MM.1S (cell line): ENCODE measurements around the gene CNTN5.

Source experiments
- DNase-seq: peaks from one replicate; pipeline ENCODE4 v3.0.0-alpha.2; 2015
- H2AFZ ChIP-seq: fragments of 300-600 bp; sonication (generic); 2 replicates; pipeline ENCODE4 v1.6.0; 2016; ENCODE audit warnings: antibody characterized with exemption, low read length
- H3F3A ChIP-seq: fragments of 300-600 bp; sonication (generic); 2 replicates; pipeline ENCODE4 v1.6.1; 2016; ENCODE audit warnings: mild to moderate bottlenecking, antibody characterized with exemption, low read length, moderate library complexity, mixed read lengths; ENCODE audit not compliant: insufficient read depth
- H3K27ac ChIP-seq: fragments of 300-600 bp; sonication (generic); 2 replicates; pipeline ENCODE4 v1.5.1; 2016; ENCODE audit warnings: mild to moderate bottlenecking, low read length
- H3K27me3 ChIP-seq: fragments of 300-600 bp; sonication (generic); replicated peaks from 2 replicates; pipeline ENCODE4 v1.6.0; 2016; ENCODE audit warnings: low read length; ENCODE audit not compliant: insufficient read depth
- H3K36me3 ChIP-seq: fragments of 300-600 bp; sonication (generic); replicated peaks from 2 replicates; pipeline ENCODE4 v1.6.1; 2016; ENCODE audit warnings: mild to moderate bottlenecking, low read length, mixed read lengths; ENCODE audit not compliant: insufficient read depth
- H3K4me1 ChIP-seq: fragments of 300-600 bp; sonication (generic); 2 replicates; pipeline ENCODE4 v1.6.1; 2016; ENCODE audit warnings: low read length, mixed read lengths
- H3K4me2 ChIP-seq: fragments of 300-600 bp; sonication (generic); 2 replicates; pipeline ENCODE4 v1.6.0; 2016; ENCODE audit warnings: low read depth, low read length
- H3K4me3 ChIP-seq: fragments of 300-600 bp; sonication (generic); 2 replicates; pipeline ENCODE4 v1.5.1; 2016; ENCODE audit warnings: low read length, mixed read lengths
- H3K79me2 ChIP-seq: fragments of 300-600 bp; sonication (generic); 2 replicates; pipeline ENCODE4 v1.6.1; 2016; ENCODE audit warnings: mixed run types, low read length, mixed read lengths
- H3K9ac ChIP-seq: fragments of 300-600 bp; sonication (generic); 2 replicates; pipeline ENCODE4 v1.6.1; 2016; ENCODE audit warnings: low read length, mixed read lengths
- H3K9me2 ChIP-seq: fragments of 300-600 bp; sonication (generic); replicated peaks from 2 replicates; pipeline ENCODE4 v1.6.1; 2016; ENCODE audit warnings: mild to moderate bottlenecking, low read length, mixed read lengths; ENCODE audit not compliant: insufficient read depth
- H3K9me3 ChIP-seq: fragments of 300-600 bp; sonication (generic); replicated peaks from 2 replicates; pipeline ENCODE4 v1.6.1; 2016; ENCODE audit warnings: mild to moderate bottlenecking, low read length, mixed read lengths; ENCODE audit not compliant: insufficient read depth
- H4K20me1 ChIP-seq: fragments of 300-600 bp; sonication (generic); 2 replicates; pipeline ENCODE4 v1.6.1; 2016; ENCODE audit warnings: mild to moderate bottlenecking, low read length, moderate library complexity, mixed read lengths; ENCODE audit not compliant: insufficient read depth
- CTCF ChIP-seq: fragments of 300-600 bp; sonication (generic); IDR thresholded peaks from 2 replicates; pipeline ENCODE4 v1.5.1; 2016; ENCODE audit warnings: antibody characterized with exemption, low read length, mixed read lengths
- EZH2 ChIP-seq: fragments of 300-600 bp; sonication (generic); optimal IDR thresholded peaks from 2 replicates; pipeline ENCODE3; 2017; ENCODE audit warnings: low read depth, mild to moderate bottlenecking, antibody characterized with exemption, low read length, mixed read lengths
- EZH2phosphoT487 ChIP-seq: fragments of 300-600 bp; sonication (generic); IDR thresholded peaks from 2 replicates; pipeline ENCODE4 v1.6.1; 2018; ENCODE audit warnings: antibody characterized with exemption, low read length

CNTN5 gene

GRCh38 chr11:100119176-100119575, 1098.4 kb downstream of the CNTN5 start:
- no peaks in the 10 kb centered on the region for H3K79me2 ChIP-seq
- no peak overlapping the region for H3K27ac ChIP-seq
- no peaks in the 10 kb centered on the region for H3K9me2 ChIP-seq
- no peak overlapping the region for H3K4me3 ChIP-seq
- H3K4me2 ChIP-seq: no peak overlapping the region
- H3K27me3 ChIP-seq: no peaks in the 10 kb centered on the region
- H3K9me3 ChIP-seq: no peaks in the 10 kb centered on the region
- no peaks in the 10 kb centered on the region for H4K20me1 ChIP-seq
- no peaks in the 10 kb centered on the region for H3K4me1 ChIP-seq
- H3K9ac ChIP-seq: no peak overlapping the region
- H3F3A ChIP-seq: no peaks in the 10 kb centered on the region
- no peak for DNase-seq
- no peaks in the 10 kb centered on the region for H3K36me3 ChIP-seq
- H2AFZ ChIP-seq: no peak overlapping the region
- TF ChIP-seq EZH2phosphoT487 (no peak), EZH2 (no peak), CTCF (no peak)

GRCh38 chr11:100133114-100133513, 1112.4 kb downstream of the CNTN5 start:
- Histone ChIP-seq H3K36me3 (no peaks in the 10 kb centered on the region), H3K9me2 (no peaks in the 10 kb centered on the region), H3K4me2 (no peak overlapping the region), H2AFZ (no peak overlapping the region), H3K27me3 (no peaks in the 10 kb centered on the region), H3K9ac (no peak overlapping the region), H3K4me1 (no peaks in the 10 kb centered on the region), H4K20me1 (no peaks in the 10 kb centered on the region), H3K4me3 (no peak overlapping the region), H3K9me3 (no peaks in the 10 kb centered on the region), H3K79me2 (no peaks in the 10 kb centered on the region), H3F3A (no peaks in the 10 kb centered on the region), H3K27ac (no peak overlapping the region)
- DNase-seq: no peak
- TF ChIP-seq EZH2: no peak

- Histone ChIP-seq H3K9ac (no peak overlapping the region), H3K9me2 (no peaks in the 10 kb centered on the region), H3F3A (no peaks in the 10 kb centered on the region), H3K27ac (no peak overlapping the region), H3K79me2 (no peaks in the 10 kb centered on the region), H3K9me3 (no peaks in the 10 kb centered on the region), H4K20me1 (no peaks in the 10 kb centered on the region), H3K27me3 (no peaks in the 10 kb centered on the region), H3K4me2 (no peak overlapping the region), H3K36me3 (no peaks in the 10 kb centered on the region), H3K4me1 (no peaks in the 10 kb centered on the region), H3K4me3 (no peak overlapping the region), H2AFZ (no peak overlapping the region)
- DNase-seq: no peak
- TF ChIP-seq EZH2phosphoT487 (no peak), EZH2 (no peak), CTCF (no peak)
Observed at GRCh38 chr11:100141201-100141600, 1120.5 kb downstream of the CNTN5 start.

- no peak for TF ChIP-seq EZH2
- TF ChIP-seq EZH2phosphoT487: no peak
- TF ChIP-seq CTCF: no peak
- H2AFZ ChIP-seq: no peak overlapping the region
- H3K27ac ChIP-seq: no peak overlapping the region
- H3K4me2 ChIP-seq: no peak overlapping the region
- H3K9me2 ChIP-seq: no peaks in the 10 kb centered on the region
- no peak overlapping the region for H3K4me3 ChIP-seq
- H3K9ac ChIP-seq: no peak overlapping the region
- H3F3A ChIP-seq: no peaks in the 10 kb centered on the region
- no peaks in the 10 kb centered on the region for H3K9me3 ChIP-seq
- DNase-seq: no peak
- no peaks in the 10 kb centered on the region for H3K27me3 ChIP-seq
- no peaks in the 10 kb centered on the region for H3K4me1 ChIP-seq
- no peaks in the 10 kb centered on the region for H4K20me1 ChIP-seq
- no peaks in the 10 kb centered on the region for H3K36me3 ChIP-seq
- no peaks in the 10 kb centered on the region for H3K79me2 ChIP-seq
Observed at GRCh38 chr11:100151944-100152343, 1131.2 kb downstream of the CNTN5 start.
